ENCODE measurements around the gene EPHA7.

EPHA7 gene

DNA sequence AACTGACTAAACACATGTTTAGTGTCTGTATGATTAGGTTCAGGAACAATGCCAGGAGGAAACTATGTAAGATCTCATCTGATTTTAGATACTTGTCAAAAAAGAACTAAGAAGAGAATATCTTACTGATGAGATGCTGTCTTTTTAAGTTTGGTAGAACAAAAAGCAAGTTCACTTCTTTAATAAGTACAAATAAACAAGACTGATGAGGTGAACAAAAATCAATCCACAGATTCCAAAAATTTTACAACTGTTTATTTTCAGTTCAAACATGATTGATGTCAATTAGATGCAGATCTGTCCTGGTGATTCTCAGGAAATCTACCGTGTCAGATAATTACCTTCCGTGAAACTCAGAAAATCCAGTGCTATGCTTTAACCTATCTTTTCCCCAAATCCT lies 24.9 kb downstream of the EPHA7 start:
- TF ChIP-seq PAX5 (IDR thresholded peaks at IDR 0.05; ENCODE audit: insufficient read depth, low read length, severe bottlenecking) (no peak), TAF1 (IDR thresholded peaks at IDR 0.05; ENCODE audit: low read depth, low read length) (no peak), SPI1 (IDR thresholded peaks at IDR 0.05; ENCODE audit: low read depth, low read length) (no peak), POLR2AphosphoS5 (IDR thresholded peaks at IDR 0.05; ENCODE audit: low read depth, low read length) (no peak), POLR2A (IDR thresholded peaks at IDR 0.05; ENCODE audit: low read depth, low read length) (no peak), POU2F2 (IDR thresholded peaks at IDR 0.05; ENCODE audit: low read depth, low read length) (no peak)
- no peak for DNase-seq (ENCODE audit: insufficient read length, low spot score)
- no peak for FAIRE-seq

DNA sequence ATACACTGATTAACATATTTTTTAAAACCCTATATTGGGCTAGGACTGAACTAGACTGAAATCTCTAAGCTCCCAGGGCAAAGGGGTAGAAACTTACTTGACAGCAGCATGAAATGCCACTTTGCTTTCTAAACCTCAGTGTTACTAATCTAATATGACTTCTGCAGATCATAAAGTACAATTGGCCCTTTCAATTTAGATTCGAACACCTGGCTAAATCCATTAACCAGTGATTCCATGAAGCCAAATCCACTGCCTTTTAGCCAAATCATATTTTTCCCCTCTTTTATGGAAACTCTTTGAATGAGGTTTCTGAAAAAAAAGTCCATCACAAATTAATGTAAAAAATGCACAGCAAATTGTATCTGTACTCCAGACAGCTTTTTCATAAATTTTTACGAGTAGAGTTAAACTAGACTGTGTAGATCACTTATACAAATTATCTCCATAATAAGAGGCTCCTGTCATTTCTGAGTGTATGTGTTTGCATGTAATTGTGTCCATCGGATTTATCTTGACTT lies 25.7 kb downstream of the EPHA7 start:
- FAIRE-seq (no peak), DNase-seq (ENCODE audit: insufficient read length, low spot score) (no peak)
- TF ChIP-seq POU2F2 (IDR thresholded peaks at IDR 0.05; ENCODE audit: low read depth, low read length) (no peak), POLR2AphosphoS5 (IDR thresholded peaks at IDR 0.05; ENCODE audit: low read depth, low read length) (no peak), SPI1 (IDR thresholded peaks at IDR 0.05; ENCODE audit: low read depth, low read length) (no peak), PAX5 (IDR thresholded peaks at IDR 0.05; ENCODE audit: insufficient read depth, low read length, severe bottlenecking) (no peak), TAF1 (IDR thresholded peaks at IDR 0.05; ENCODE audit: low read depth, low read length) (no peak)

DNA sequence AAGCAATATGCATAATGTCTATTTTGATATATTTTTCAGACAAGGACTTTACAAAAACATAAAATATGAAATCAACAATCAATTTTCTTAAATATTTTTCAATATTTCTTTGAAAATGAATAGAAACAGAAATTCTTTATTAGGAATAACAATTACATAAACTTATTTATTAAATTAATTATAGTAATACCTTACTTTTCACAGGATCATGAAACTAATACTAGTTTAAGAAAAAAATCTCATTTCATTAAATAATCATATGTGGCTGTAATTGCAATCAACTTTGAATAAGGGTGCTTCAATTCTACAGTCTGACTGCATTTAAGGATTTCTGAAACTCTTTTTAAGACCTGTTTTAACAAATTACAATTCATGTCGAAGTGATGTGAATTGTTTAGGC lies 26.6 kb downstream of the EPHA7 start:
- FAIRE-seq (no peak), DNase-seq (ENCODE audit: insufficient read length, low spot score) (no peak)
- TF ChIP-seq SPI1 (IDR thresholded peaks at IDR 0.05; ENCODE audit: low read depth, low read length) (no peak), POLR2A (IDR thresholded peaks at IDR 0.05; ENCODE audit: low read depth, low read length) (no peak), TAF1 (IDR thresholded peaks at IDR 0.05; ENCODE audit: low read depth, low read length) (no peak), POU2F2 (IDR thresholded peaks at IDR 0.05; ENCODE audit: low read depth, low read length) (no peak), POLR2AphosphoS5 (IDR thresholded peaks at IDR 0.05; ENCODE audit: low read depth, low read length) (no peak), PAX5 (IDR thresholded peaks at IDR 0.05; ENCODE audit: insufficient read depth, low read length, severe bottlenecking) (no peak)

DNA sequence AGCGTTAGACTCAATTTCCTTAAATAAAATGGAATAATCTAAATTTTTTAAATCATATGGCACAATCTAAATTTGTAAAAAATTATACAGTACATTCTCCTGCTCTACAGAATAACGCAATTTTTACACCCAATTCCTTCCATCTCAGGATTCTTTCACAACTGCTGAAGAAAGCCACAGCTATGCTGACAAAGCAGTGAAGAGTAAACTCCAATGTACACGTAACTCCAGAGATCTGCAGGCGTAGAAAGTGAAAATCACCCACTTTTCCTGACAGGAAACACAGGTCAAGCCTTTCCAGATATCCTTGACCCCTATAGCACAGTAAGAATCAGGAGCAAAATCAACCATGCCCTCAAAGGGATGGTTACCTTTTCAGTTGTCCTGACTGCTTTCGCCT lies 27.4 kb downstream of the EPHA7 start:
- no peak for FAIRE-seq
- DNase-seq (ENCODE audit: insufficient read length, low spot score), result no peak
- TF ChIP-seq PAX5 (IDR thresholded peaks at IDR 0.05; ENCODE audit: insufficient read depth, low read length, severe bottlenecking) (no peak), POLR2A (IDR thresholded peaks at IDR 0.05; ENCODE audit: low read depth, low read length) (no peak), SPI1 (IDR thresholded peaks at IDR 0.05; ENCODE audit: low read depth, low read length) (no peak)

DNA sequence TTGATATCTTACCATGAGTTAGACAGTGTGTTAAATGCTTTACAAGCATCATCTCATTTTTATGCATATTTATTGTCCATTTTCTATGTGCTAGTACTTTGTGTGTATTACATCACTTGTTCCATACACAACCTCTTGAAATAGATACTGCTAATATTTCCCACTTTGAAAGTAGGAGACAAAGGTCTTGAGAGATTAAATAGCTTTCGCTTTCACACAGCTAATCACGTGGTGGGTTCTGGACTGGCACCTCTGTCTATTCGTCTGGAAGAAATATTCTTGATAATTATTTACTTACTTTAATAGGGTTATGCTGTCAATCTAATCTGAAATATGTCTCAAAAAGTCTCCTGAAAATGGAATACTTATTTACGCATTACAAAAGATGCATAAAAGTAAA lies 30.2 kb downstream of the EPHA7 start:
- TF ChIP-seq POLR2AphosphoS5 (IDR thresholded peaks at IDR 0.05; ENCODE audit: low read depth, low read length) (no peak), PAX5 (IDR thresholded peaks at IDR 0.05; ENCODE audit: insufficient read depth, low read length, severe bottlenecking) (no peak), POLR2A (IDR thresholded peaks at IDR 0.05; ENCODE audit: low read depth, low read length) (no peak), POU2F2 (IDR thresholded peaks at IDR 0.05; ENCODE audit: low read depth, low read length) (no peak), SPI1 (IDR thresholded peaks at IDR 0.05; ENCODE audit: low read depth, low read length) (no peak), TAF1 (IDR thresholded peaks at IDR 0.05; ENCODE audit: low read depth, low read length) (no peak)
- FAIRE-seq (no peak), DNase-seq (ENCODE audit: insufficient read length, low spot score) (no peak)

DNA sequence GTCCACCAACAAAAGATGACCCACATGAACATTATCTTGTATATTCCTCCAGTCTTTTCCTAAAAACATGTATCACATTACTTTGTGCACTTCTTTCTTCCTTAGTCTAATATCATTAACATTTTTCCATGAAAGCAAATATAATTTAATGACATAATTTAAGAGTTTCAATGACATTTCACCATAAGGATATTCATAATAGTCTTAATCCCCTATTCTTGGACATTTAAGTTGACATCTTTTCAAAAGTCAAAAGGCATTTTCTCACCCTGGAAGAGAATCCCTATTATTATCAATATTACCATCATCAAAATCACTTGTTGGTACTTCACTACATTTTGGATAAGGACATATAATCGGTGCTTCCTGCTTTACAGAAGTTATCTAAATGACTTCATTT lies 31.3 kb downstream of the EPHA7 start:
- FAIRE-seq (no peak), DNase-seq (ENCODE audit: insufficient read length, low spot score) (no peak)
- TF ChIP-seq TAF1 (IDR thresholded peaks at IDR 0.05; ENCODE audit: low read depth, low read length) (no peak), POLR2AphosphoS5 (IDR thresholded peaks at IDR 0.05; ENCODE audit: low read depth, low read length) (no peak), POU2F2 (IDR thresholded peaks at IDR 0.05; ENCODE audit: low read depth, low read length) (no peak), PAX5 (IDR thresholded peaks at IDR 0.05; ENCODE audit: insufficient read depth, low read length, severe bottlenecking) (no peak), POLR2A (IDR thresholded peaks at IDR 0.05; ENCODE audit: low read depth, low read length) (no peak), SPI1 (IDR thresholded peaks at IDR 0.05; ENCODE audit: low read depth, low read length) (no peak)

DNA sequence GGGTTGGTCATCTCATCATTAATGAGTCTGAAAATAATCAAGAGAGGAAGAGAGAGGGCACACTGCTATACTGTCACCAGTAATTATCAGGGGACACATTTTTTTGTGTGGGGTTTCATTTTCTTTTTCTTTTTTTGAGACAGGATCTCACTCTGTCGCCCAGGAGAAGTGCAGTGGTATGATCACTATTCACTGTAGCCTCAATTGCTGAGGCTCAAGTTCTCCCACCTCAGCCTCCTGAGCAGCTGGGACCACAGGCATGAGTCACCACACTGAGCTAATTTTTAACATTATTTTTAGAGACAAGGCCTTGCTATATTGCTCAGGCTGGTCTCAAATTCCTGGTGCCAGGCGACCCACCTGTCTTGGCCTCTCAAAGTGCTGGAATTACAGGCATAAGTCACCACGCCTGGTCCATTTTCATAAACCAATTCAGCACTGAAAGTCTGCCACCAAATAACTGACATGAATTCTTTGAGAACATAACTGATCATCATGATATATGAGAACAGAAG lies 43.3 kb downstream of the EPHA7 start:
- TF ChIP-seq PAX5 (IDR thresholded peaks at IDR 0.05; ENCODE audit: insufficient read depth, low read length, severe bottlenecking), result no peak
- TF ChIP-seq TAF1 (IDR thresholded peaks at IDR 0.05; ENCODE audit: low read depth, low read length), result no peak
- TF ChIP-seq POLR2AphosphoS5 (IDR thresholded peaks at IDR 0.05; ENCODE audit: low read depth, low read length), result no peak
- no peak for TF ChIP-seq POLR2A (IDR thresholded peaks at IDR 0.05; ENCODE audit: low read depth, low read length)
- no peak for TF ChIP-seq POU2F2 (IDR thresholded peaks at IDR 0.05; ENCODE audit: low read depth, low read length)
- TF ChIP-seq SPI1 (IDR thresholded peaks at IDR 0.05; ENCODE audit: low read depth, low read length), result no peak
- FAIRE-seq (no peak), DNase-seq (ENCODE audit: insufficient read length, low spot score) (no peak)

DNA sequence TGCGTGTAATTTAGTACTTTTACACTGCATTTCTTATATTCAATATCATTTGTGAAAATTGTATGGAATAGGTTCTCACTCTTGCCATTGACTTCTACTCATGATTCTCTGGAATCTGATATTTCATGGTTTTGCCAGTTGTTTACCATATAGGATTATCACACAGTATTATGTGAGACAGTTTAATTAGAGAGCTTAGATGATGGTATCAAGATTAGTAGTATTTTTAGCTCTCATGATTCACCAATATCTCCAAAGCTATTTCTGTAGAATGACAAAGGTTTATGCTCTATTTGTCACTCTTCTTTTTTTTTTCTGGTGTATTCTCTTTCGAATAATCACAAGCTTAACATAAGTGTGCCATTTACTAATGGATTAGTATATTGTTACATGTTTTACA lies 45.9 kb downstream of the EPHA7 start:
- DNase-seq (ENCODE audit: insufficient read length, low spot score) (no peak), FAIRE-seq (no peak)
- TF ChIP-seq PAX5 (IDR thresholded peaks at IDR 0.05; ENCODE audit: insufficient read depth, low read length, severe bottlenecking) (no peak), TAF1 (IDR thresholded peaks at IDR 0.05; ENCODE audit: low read depth, low read length) (no peak), POLR2A (IDR thresholded peaks at IDR 0.05; ENCODE audit: low read depth, low read length) (no peak), POLR2AphosphoS5 (IDR thresholded peaks at IDR 0.05; ENCODE audit: low read depth, low read length) (no peak), SPI1 (IDR thresholded peaks at IDR 0.05; ENCODE audit: low read depth, low read length) (no peak), POU2F2 (IDR thresholded peaks at IDR 0.05; ENCODE audit: low read depth, low read length) (no peak)

DNA sequence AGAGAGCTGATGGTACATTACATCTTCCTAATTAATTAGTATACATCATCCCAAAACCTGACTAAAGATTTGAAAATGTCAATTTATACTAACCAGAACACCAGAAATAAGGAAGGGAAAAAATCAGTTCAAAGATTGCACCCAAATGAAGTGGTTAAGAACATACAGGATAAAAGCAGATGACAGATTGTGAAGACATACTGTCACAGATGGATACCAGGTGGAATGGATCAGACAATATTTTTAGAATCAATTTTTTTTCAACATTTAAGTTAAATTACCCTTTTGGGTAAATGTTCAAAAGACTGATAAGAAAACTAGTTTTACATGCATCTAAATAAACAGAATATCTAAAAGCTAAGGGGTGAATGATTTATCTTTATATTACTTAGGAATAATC lies 47.6 kb downstream of the EPHA7 start:
- FAIRE-seq, result no peak

DNA sequence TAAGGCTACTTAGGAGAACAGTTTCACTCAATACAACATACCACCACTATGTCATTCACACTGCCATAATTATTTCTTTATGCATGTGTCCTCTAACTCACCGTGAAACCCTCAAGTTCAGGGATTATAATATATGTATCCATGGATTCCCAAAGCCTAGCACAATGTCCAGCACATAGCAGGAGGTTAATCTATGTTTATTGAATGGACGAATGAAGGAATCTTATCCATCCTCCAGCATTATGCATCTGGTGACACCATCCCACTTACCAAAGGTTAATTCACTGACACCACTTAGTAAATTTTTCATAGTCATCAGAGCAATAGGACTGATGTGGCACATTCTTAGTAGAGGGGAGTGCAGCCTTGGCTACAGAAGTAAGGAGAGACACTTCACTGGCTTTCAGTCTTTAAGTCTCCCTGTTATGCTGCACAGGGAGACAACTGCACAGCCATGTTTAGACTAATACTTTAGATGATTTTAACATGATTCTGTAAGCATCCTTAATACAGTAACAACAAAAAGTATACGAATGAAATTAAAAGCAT lies 49.7 kb downstream of the EPHA7 start:
- FAIRE-seq (no peak), DNase-seq (ENCODE audit: insufficient read length, low spot score) (no peak)
- TF ChIP-seq POU2F2 (IDR thresholded peaks at IDR 0.05; ENCODE audit: low read depth, low read length) (no peak), PAX5 (IDR thresholded peaks at IDR 0.05; ENCODE audit: insufficient read depth, low read length, severe bottlenecking) (no peak), POLR2AphosphoS5 (IDR thresholded peaks at IDR 0.05; ENCODE audit: low read depth, low read length) (no peak), TAF1 (IDR thresholded peaks at IDR 0.05; ENCODE audit: low read depth, low read length) (no peak), POLR2A (IDR thresholded peaks at IDR 0.05; ENCODE audit: low read depth, low read length) (no peak), SPI1 (IDR thresholded peaks at IDR 0.05; ENCODE audit: low read depth, low read length) (no peak)

More for the DNA sequence above, 47.6 kb downstream of the EPHA7 start:
- no peak for DNase-seq (ENCODE audit: insufficient read length, low spot score)
- no peak for TF ChIP-seq POLR2AphosphoS5 (IDR thresholded peaks at IDR 0.05; ENCODE audit: low read depth, low read length)
- no peak for TF ChIP-seq TAF1 (IDR thresholded peaks at IDR 0.05; ENCODE audit: low read depth, low read length)
- no peak for TF ChIP-seq POU2F2 (IDR thresholded peaks at IDR 0.05; ENCODE audit: low read depth, low read length)
- TF ChIP-seq POLR2A (IDR thresholded peaks at IDR 0.05; ENCODE audit: low read depth, low read length), result no peak
- no peak for TF ChIP-seq SPI1 (IDR thresholded peaks at IDR 0.05; ENCODE audit: low read depth, low read length)
- no peak for TF ChIP-seq PAX5 (IDR thresholded peaks at IDR 0.05; ENCODE audit: insufficient read depth, low read length, severe bottlenecking)

Measured in GM12891 (cell line).